Gastrocnemius medialis (tissue), 4 donors: ENCODE data around the gene HAPSTR1.

Experiments used
- POLR2A ChIP-seq, 2 donors: fragments of 450-650 bp; IDR thresholded peaks; one replicate each; pipeline ENCODE4 v1.6.1; 2017; ENCODE audit warnings: antibody characterized with exemption in 2 of 2, mild to moderate bottlenecking in 2 of 2, moderate library complexity in 2 of 2
- TF ChIP-seq, protein P1 (sequence below), 5 experiments: fragments of 450-650 bp in 3 of 5; fragments of 200-600 bp in 2 of 5; sonication (generic) in 2 of 5; IDR thresholded peaks in 4 of 5; conservative IDR thresholded peaks in 1 of 5; 1 replicate in 4 of 5; 2 replicates in 1 of 5; pipeline ENCODE4 v1.5.1; 2016 to 2019; ENCODE audit warnings: antibody characterized with exemption in 5 of 5, mild to moderate bottlenecking in 3 of 5, moderate library complexity in 3 of 5

DNA sequence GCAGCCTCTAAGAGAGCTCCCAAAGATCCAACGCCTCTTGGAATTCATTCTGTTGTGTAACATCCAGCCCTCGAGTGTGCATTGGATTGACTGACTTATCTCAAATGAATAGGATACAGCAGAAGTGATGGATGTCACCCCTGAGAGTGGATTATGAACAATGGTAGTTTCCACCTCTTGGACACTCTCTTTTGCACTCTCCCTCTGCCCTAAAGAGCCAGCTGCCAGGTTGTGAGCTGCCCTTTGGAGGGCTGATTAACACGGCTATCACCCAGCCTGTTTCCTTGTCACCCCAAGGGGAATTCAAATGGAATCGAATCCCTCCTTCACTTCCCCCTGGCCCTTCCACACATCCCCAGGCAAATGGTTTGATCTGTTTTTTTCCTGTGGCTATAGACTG is 21.2 kb upstream of the HAPSTR1 start:
- TF ChIP-seq, protein P1, sequence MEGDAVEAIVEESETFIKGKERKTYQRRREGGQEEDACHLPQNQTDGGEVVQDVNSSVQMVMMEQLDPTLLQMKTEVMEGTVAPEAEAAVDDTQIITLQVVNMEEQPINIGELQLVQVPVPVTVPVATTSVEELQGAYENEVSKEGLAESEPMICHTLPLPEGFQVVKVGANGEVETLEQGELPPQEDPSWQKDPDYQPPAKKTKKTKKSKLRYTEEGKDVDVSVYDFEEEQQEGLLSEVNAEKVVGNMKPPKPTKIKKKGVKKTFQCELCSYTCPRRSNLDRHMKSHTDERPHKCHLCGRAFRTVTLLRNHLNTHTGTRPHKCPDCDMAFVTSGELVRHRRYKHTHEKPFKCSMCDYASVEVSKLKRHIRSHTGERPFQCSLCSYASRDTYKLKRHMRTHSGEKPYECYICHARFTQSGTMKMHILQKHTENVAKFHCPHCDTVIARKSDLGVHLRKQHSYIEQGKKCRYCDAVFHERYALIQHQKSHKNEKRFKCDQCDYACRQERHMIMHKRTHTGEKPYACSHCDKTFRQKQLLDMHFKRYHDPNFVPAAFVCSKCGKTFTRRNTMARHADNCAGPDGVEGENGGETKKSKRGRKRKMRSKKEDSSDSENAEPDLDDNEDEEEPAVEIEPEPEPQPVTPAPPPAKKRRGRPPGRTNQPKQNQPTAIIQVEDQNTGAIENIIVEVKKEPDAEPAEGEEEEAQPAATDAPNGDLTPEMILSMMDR (IDR thresholded peaks at IDR 0.05 in 4 of 5, conservative IDR thresholded peaks at IDR 0.05 in 1 of 5) = no peak
- no peak for TF ChIP-seq POLR2A (IDR thresholded peaks at IDR 0.05)
